PC-9 (cell line): ENCODE results near the gene ATP11A.

ENCODE experiments used
- EZH2 ChIP-seq: fragments of 200-600 bp; sonication (generic); IDR thresholded peaks from 2 replicates; pipeline ENCODE4 v1.8.0; 2017; ENCODE audit warnings: antibody characterized with exemption, low read depth
- TF ChIP-seq, protein P1 (sequence below): fragments of 200-600 bp; sonication (generic); conservative IDR thresholded peaks from 2 replicates; pipeline ENCODE4 v1.6.1; 2017; ENCODE audit warnings: mixed run types, antibody characterized with exemption, mild to moderate bottlenecking, moderate library complexity

DNA sequence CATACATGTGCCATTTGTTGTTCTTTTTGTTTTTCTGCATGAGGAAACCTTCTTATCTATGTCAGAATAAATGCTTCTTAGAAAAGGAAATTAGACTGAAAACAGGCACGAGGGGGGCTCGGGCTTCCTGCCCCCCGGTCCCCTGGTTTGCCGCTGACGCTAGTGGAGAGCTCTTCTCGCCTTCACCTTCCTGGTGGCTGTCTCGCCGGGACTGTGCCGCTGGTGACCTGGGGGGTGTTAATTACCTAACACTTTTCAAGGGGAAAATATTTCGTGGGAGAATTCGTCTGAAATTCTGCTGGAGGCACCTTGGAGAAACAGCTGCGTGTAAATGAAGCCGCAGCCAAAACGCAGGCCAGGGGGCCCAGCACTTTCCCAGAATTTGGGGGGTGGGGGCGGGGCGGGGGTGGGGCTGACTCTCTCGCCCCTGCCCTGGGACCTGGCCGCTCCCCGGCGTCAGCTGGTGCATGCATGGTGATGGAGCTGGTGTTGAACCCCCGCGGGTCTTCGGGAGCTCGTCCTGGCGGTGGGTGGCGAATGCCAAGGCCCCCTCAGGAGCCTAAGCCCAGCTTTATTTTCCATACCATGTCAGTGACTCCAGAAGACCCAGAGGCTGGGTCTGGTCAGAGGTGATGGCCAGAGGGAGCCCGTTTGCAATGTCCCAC is 220.9 kb downstream of the ATP11A start:
- TF ChIP-seq EZH2, result no peak
- TF ChIP-seq, protein P1, sequence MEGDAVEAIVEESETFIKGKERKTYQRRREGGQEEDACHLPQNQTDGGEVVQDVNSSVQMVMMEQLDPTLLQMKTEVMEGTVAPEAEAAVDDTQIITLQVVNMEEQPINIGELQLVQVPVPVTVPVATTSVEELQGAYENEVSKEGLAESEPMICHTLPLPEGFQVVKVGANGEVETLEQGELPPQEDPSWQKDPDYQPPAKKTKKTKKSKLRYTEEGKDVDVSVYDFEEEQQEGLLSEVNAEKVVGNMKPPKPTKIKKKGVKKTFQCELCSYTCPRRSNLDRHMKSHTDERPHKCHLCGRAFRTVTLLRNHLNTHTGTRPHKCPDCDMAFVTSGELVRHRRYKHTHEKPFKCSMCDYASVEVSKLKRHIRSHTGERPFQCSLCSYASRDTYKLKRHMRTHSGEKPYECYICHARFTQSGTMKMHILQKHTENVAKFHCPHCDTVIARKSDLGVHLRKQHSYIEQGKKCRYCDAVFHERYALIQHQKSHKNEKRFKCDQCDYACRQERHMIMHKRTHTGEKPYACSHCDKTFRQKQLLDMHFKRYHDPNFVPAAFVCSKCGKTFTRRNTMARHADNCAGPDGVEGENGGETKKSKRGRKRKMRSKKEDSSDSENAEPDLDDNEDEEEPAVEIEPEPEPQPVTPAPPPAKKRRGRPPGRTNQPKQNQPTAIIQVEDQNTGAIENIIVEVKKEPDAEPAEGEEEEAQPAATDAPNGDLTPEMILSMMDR, result no peak
